ENCODE results near the gene PHF11.

The PHF11 gene

DNA sequence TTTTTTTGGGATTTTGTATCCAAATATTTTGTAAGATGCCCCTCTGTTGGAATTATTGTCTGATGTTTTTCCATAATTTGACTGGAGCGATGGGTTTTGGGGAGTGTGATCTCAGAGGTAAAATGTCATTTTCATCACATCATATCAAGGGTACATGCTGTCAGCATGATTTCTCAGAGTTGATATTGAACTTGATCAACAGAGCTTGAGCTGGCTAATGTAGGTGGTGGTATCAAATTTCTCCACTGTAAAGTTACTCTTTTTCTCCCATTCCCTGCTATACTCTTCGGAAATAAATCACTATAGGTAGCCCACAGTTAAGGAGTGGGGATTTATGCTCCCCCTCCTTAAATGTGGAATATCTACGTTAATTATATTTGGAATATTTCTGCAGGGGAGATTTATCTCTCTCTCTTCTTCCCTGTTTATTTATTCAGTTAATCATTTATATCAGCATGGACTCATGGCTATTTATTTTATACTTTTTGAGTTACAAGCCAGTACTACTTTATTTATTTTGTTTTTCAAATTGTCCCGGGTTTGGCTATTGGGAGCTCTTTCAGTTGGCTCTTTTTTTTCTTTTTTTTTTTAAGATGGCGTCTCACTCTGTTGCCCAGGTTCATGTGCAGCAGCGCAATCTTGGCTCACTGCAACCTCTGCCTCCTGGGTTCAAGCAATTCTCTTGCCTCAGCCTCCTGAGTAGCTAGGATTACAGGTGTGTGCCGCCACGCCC lies 42.9 kb upstream of the PHF11 start:
- ChIA-PET POLR2A (interaction anchor here (0.8 kb wide), 1 partner anchor 9 kb away, joined by 3 read pairs; the partner anchor contains the start of genes CAB39L and SETDB2), CTCF (interaction anchor here (0.7 kb wide), 1 partner anchor 388 kb away, joined by 4 read pairs; no protein-coding TSS in a partner anchor)
- Histone ChIP-seq H3K4me3 (ENCODE audit: low read depth, low read length) (no peak overlapping the region), H3K27ac (ENCODE audit: extremely low read depth, low read depth, low read length) (no peak overlapping the region), H3K4me1 (ENCODE audit: control insufficient read depth, insufficient read depth, low read length) (no peaks in the 10 kb centered on the region), H3K9me3 (ENCODE audit: control insufficient read depth, insufficient read depth, low read depth, low read length) (no peaks in the 10 kb centered on the region), H3K36me3 (ENCODE audit: control insufficient read depth in 2 of 2, insufficient read depth in 1 of 2, low read length in 2 of 2) (no peaks in the 10 kb centered on the region)
- TF ChIP-seq, protein P1, sequence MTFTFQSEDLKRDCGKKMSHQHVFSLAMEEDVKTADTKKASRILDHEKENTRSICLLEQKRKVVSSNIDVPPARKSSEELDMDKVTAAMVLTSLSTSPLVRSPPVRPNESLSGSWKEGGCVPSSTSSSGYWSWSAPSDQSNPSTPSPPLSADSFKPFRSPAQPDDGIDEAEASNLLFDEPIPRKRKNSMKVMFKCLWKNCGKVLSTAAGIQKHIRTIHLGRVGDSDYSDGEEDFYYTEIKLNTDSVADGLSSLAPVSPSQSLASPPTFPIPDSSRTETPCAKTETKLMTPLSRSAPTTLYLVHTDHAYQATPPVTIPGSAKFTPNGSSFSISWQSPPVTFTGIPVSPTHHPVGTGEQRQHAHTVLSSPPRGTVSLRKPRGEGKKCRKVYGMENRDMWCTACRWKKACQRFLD (tag by site-specific recombination; IDR thresholded peaks at IDR 0.05): no peak
- TF ChIP-seq ZNF600 (tag by site-specific recombination; IDR thresholded peaks at IDR 0.05) (no peak), HOXA7 (CRISPR knock-in tag; IDR thresholded peaks at IDR 0.05; ENCODE audit: borderline replicate concordance) (no peak), ZFP69B (tag by site-specific recombination; IDR thresholded peaks at IDR 0.05) (no peak), OVOL3 (tag by site-specific recombination; IDR thresholded peaks at IDR 0.05) (no peak), ZNF521 (tag by site-specific recombination; IDR thresholded peaks at IDR 0.05) (no peak), ZNF157 (tag by site-specific recombination; IDR thresholded peaks at IDR 0.05) (no peak), TCF7L2 (IDR thresholded peaks at IDR 0.05; ENCODE audit: borderline replicate concordance, low read depth, low read length) (no peak), WT1 (tag by site-specific recombination; IDR thresholded peaks at IDR 0.05) (no peak), ZNF530 (tag by site-specific recombination; IDR thresholded peaks at IDR 0.05; ENCODE audit: low read depth) (no peak), SALL2 (tag by site-specific recombination; IDR thresholded peaks at IDR 0.05; ENCODE audit: borderline replicate concordance) (no peak), SETDB1 (IDR thresholded peaks at IDR 0.05; ENCODE audit: insufficient read length, low read length) (no peak), ZNF548 (tag by site-specific recombination; IDR thresholded peaks at IDR 0.05) (no peak), ZNF514 (tag by site-specific recombination; IDR thresholded peaks at IDR 0.05) (no peak)
- TF ChIP-seq, protein P2, sequence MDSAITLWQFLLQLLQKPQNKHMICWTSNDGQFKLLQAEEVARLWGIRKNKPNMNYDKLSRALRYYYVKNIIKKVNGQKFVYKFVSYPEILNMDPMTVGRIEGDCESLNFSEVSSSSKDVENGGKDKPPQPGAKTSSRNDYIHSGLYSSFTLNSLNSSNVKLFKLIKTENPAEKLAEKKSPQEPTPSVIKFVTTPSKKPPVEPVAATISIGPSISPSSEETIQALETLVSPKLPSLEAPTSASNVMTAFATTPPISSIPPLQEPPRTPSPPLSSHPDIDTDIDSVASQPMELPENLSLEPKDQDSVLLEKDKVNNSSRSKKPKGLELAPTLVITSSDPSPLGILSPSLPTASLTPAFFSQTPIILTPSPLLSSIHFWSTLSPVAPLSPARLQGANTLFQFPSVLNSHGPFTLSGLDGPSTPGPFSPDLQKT (IDR thresholded peaks at IDR 0.05; ENCODE audit: borderline replicate concordance, low read depth, low read length): no peak
- TF ChIP-seq, protein P3, sequence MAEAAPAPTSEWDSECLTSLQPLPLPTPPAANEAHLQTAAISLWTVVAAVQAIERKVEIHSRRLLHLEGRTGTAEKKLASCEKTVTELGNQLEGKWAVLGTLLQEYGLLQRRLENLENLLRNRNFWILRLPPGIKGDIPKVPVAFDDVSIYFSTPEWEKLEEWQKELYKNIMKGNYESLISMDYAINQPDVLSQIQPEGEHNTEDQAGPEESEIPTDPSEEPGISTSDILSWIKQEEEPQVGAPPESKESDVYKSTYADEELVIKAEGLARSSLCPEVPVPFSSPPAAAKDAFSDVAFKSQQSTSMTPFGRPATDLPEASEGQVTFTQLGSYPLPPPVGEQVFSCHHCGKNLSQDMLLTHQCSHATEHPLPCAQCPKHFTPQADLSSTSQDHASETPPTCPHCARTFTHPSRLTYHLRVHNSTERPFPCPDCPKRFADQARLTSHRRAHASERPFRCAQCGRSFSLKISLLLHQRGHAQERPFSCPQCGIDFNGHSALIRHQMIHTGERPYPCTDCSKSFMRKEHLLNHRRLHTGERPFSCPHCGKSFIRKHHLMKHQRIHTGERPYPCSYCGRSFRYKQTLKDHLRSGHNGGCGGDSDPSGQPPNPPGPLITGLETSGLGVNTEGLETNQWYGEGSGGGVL (tag by site-specific recombination; IDR thresholded peaks at IDR 0.05): no peak
- TF ChIP-seq, protein P4, sequence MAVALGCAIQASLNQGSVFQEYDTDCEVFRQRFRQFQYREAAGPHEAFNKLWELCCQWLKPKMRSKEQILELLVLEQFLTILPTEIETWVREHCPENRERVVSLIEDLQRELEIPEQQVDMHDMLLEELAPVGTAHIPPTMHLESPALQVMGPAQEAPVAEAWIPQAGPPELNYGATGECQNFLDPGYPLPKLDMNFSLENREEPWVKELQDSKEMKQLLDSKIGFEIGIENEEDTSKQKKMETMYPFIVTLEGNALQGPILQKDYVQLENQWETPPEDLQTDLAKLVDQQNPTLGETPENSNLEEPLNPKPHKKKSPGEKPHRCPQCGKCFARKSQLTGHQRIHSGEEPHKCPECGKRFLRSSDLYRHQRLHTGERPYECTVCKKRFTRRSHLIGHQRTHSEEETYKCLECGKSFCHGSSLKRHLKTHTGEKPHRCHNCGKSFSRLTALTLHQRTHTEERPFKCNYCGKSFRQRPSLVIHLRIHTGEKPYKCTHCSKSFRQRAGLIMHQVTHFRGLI (tag by site-specific recombination; IDR thresholded peaks at IDR 0.05): no peak
- TF ChIP-seq, protein P5, sequence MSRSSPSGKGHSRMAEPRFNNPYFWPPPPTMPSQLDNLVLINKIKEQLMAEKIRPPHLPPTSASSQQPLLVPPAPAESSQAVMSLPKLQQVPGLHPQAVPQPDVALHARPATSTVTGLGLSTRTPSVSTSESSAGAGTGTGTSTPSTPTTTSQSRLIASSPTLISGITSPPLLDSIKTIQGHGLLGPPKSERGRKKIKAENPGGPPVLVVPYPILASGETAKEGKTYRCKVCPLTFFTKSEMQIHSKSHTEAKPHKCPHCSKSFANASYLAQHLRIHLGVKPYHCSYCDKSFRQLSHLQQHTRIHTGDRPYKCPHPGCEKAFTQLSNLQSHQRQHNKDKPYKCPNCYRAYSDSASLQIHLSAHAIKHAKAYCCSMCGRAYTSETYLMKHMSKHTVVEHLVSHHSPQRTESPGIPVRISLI (tag by site-specific recombination; IDR thresholded peaks at IDR 0.05): no peak

DNA sequence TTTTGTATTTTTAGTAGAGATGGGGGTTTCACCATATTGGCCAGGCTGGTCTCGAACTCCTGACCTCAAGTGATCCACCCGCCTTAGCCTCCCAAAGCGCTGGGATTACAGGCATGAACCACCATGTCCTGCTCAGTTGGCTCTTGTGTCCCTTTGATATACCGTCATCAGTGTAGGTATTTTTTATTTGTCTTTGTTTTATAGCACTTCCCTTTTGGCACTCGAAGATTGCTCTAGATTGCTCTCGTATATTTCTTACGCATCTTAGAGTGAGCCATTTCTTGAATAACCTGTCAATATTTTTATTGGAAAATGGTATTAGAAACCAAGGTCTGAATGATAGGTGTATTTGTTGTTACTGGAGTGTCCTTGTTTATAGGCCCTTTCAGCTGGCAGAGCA lies 42.3 kb upstream of the PHF11 start:
- ChIA-PET CTCF (no interaction called here), POLR2A (no interaction called here)
- no peak overlapping the region for H3K4me3 ChIP-seq (ENCODE audit: low read depth, low read length)
- H3K4me1 ChIP-seq (ENCODE audit: control insufficient read depth, insufficient read depth, low read length): no peaks in the 10 kb centered on the region
- H3K36me3 ChIP-seq (ENCODE audit: control insufficient read depth in 2 of 2, insufficient read depth in 1 of 2, low read length in 2 of 2): no peaks in the 10 kb centered on the region
- H3K9me3 ChIP-seq (ENCODE audit: control insufficient read depth, insufficient read depth, low read depth, low read length): no peaks in the 10 kb centered on the region
- H3K27ac ChIP-seq (ENCODE audit: extremely low read depth, low read depth, low read length): no peak overlapping the region
- TF ChIP-seq, protein P6, sequence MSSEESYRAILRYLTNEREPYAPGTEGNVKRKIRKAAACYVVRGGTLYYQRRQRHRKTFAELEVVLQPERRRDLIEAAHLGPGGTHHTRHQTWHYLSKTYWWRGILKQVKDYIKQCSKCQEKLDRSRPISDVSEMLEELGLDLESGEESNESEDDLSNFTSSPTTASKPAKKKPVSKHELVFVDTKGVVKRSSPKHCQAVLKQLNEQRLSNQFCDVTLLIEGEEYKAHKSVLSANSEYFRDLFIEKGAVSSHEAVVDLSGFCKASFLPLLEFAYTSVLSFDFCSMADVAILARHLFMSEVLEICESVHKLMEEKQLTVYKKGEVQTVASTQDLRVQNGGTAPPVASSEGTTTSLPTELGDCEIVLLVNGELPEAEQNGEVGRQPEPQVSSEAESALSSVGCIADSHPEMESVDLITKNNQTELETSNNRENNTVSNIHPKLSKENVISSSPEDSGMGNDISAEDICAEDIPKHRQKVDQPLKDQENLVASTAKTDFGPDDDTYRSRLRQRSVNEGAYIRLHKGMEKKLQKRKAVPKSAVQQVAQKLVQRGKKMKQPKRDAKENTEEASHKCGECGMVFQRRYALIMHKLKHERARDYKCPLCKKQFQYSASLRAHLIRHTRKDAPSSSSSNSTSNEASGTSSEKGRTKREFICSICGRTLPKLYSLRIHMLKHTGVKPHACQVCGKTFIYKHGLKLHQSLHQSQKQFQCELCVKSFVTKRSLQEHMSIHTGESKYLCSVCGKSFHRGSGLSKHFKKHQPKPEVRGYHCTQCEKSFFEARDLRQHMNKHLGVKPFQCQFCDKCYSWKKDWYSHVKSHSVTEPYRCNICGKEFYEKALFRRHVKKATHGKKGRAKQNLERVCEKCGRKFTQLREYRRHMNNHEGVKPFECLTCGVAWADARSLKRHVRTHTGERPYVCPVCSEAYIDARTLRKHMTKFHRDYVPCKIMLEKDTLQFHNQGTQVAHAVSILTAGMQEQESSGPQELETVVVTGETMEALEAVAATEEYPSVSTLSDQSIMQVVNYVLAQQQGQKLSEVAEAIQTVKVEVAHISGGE (tag by site-specific recombination; conservative IDR thresholded peaks at IDR 0.05; ENCODE audit: low read depth): no peak
- TF ChIP-seq ZNF654 (tag by site-specific recombination; IDR thresholded peaks at IDR 0.05; ENCODE audit: low read depth) (no peak), SP2 (tag by site-specific recombination; IDR thresholded peaks at IDR 0.05) (no peak)
- TF ChIP-seq, protein P7, sequence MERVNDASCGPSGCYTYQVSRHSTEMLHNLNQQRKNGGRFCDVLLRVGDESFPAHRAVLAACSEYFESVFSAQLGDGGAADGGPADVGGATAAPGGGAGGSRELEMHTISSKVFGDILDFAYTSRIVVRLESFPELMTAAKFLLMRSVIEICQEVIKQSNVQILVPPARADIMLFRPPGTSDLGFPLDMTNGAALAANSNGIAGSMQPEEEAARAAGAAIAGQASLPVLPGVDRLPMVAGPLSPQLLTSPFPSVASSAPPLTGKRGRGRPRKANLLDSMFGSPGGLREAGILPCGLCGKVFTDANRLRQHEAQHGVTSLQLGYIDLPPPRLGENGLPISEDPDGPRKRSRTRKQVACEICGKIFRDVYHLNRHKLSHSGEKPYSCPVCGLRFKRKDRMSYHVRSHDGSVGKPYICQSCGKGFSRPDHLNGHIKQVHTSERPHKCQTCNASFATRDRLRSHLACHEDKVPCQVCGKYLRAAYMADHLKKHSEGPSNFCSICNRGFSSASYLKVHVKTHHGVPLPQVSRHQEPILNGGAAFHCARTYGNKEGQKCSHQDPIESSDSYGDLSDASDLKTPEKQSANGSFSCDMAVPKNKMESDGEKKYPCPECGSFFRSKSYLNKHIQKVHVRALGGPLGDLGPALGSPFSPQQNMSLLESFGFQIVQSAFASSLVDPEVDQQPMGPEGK (tag by site-specific recombination; IDR thresholded peaks at IDR 0.05): no peak
